GM12872 (cell line): ENCODE measurements around the gene BRD4.

Source experiments
- CTCF ChIP-seq: IDR thresholded peaks from 3 replicates; pipeline ENCODE4 v1.5.1; 2011; ENCODE audit warnings: low read depth, mild to moderate bottlenecking, low read length, moderate library complexity; ENCODE audit not compliant: insufficient read depth

The BRD4 gene

GRCh38 chr19:15313649-15314279, 18.6 kb downstream of the BRD4 start:
- no peak for TF ChIP-seq CTCF

GRCh38 chr19:15307169-15307568, 25.2 kb downstream of the BRD4 start:
- no peak for TF ChIP-seq CTCF

- TF ChIP-seq CTCF, result no peak
Observed at GRCh38 chr19:15305582-15306334, 26.6 kb downstream of the BRD4 start.

- no peak for TF ChIP-seq CTCF
Observed at GRCh38 chr19:15304140-15304705, 28.1 kb downstream of the BRD4 start.

GRCh38 chr19:15303105-15303780, 29.1 kb downstream of the BRD4 start:
- no peak for TF ChIP-seq CTCF

GRCh38 chr19:15300533-15301197, 31.7 kb downstream of the BRD4 start:
- TF ChIP-seq CTCF, result no peak
